HEK293 (cell line): ENCODE data around the gene FOXO4.

Source experiments
- AEBP2 ChIP-seq: fragments of 450-650 bp; formaldehyde crosslinking; IDR thresholded peaks from 2 replicates; pipeline ENCODE4 v1.5.1; 2016; ENCODE audit warnings: missing biosample characterization, missing genetic modification characterization, borderline replicate concordance
- BCL11A ChIP-seq: fragments of 450-650 bp; formaldehyde crosslinking; IDR thresholded peaks from 2 replicates; pipeline ENCODE4 v1.5.1; 2016; ENCODE audit warnings: low read depth, missing biosample characterization, missing genetic modification characterization
- FEZF1 ChIP-seq: fragments of 450-650 bp; formaldehyde crosslinking; IDR thresholded peaks from 2 replicates; pipeline ENCODE4 v1.5.1; 2016; ENCODE audit warnings: missing biosample characterization, missing genetic modification characterization
- HOXC10 ChIP-seq: sonication (generic); formaldehyde crosslinking; IDR thresholded peaks from 2 replicates; pipeline ENCODE4 v1.8.1; 2023; ENCODE audit warnings: mild to moderate bottlenecking, missing genetic modification reagents
- HOXD13 ChIP-seq: sonication (generic); formaldehyde crosslinking; IDR thresholded peaks from 2 replicates; pipeline ENCODE4 v1.8.0; 2022; ENCODE audit warnings: missing genetic modification reagents, borderline replicate concordance
- KLF16 ChIP-seq: fragments of 450-650 bp; formaldehyde crosslinking; IDR thresholded peaks from 2 replicates; pipeline ENCODE4 v1.5.1; 2017; ENCODE audit warnings: missing biosample characterization, missing genetic modification characterization
- KLF17 ChIP-seq: fragments of 450-650 bp; formaldehyde crosslinking; IDR thresholded peaks from 2 replicates; pipeline ENCODE4 v1.5.1; 2016; ENCODE audit warnings: missing biosample characterization, missing genetic modification characterization
- KLF7 ChIP-seq: fragments of 450-650 bp; formaldehyde crosslinking; IDR thresholded peaks from 2 replicates; pipeline ENCODE4 v1.5.1; 2016; ENCODE audit warnings: missing biosample characterization, missing genetic modification characterization, borderline replicate concordance
- SP3 ChIP-seq: fragments of 450-650 bp; formaldehyde crosslinking; IDR thresholded peaks from 2 replicates; pipeline ENCODE4 v1.5.1; 2016; ENCODE audit warnings: missing biosample characterization, missing genetic modification characterization
- YY2 ChIP-seq: fragments of 450-650 bp; formaldehyde crosslinking; IDR thresholded peaks from 2 replicates; pipeline ENCODE4 v1.5.1; 2016; ENCODE audit warnings: missing biosample characterization, missing genetic modification characterization
- ZBTB49 ChIP-seq: fragments of 450-650 bp; formaldehyde crosslinking; IDR thresholded peaks from 2 replicates; pipeline ENCODE4 v1.5.1; 2016; ENCODE audit warnings: missing biosample characterization, missing genetic modification characterization, low read depth
- ZBTB8A ChIP-seq: fragments of 450-650 bp; formaldehyde crosslinking; IDR thresholded peaks from 2 replicates; pipeline ENCODE4 v1.5.1; 2016; ENCODE audit warnings: missing biosample characterization, missing genetic modification characterization
- ZNF174 ChIP-seq: fragments of 450-650 bp; formaldehyde crosslinking; IDR thresholded peaks from 2 replicates; pipeline ENCODE4 v1.5.0; 2017; ENCODE audit warnings: missing biosample characterization, mild to moderate bottlenecking, missing genetic modification characterization
- ZNF18 ChIP-seq: fragments of 450-650 bp; formaldehyde crosslinking; IDR thresholded peaks from 2 replicates; pipeline ENCODE4 v1.5.1; 2016; ENCODE audit warnings: missing biosample characterization, missing genetic modification characterization
- ZNF184 ChIP-seq: fragments of 450-650 bp; IDR thresholded peaks from 2 replicates; pipeline ENCODE4 v1.5.1; 2018; ENCODE audit warnings: missing biosample characterization, mild to moderate bottlenecking, missing genetic modification characterization
- ZNF266 ChIP-seq: fragments of 450-650 bp; formaldehyde crosslinking; IDR thresholded peaks from 2 replicates; pipeline ENCODE4 v1.5.1; 2016; ENCODE audit warnings: missing biosample characterization, missing genetic modification characterization, low read depth
- ZNF280C ChIP-seq: fragments of 450-650 bp; formaldehyde crosslinking; IDR thresholded peaks from 2 replicates; pipeline ENCODE4 v1.5.1; 2016; ENCODE audit warnings: missing biosample characterization, missing genetic modification characterization
- ZNF311 ChIP-seq: fragments of 450-650 bp; formaldehyde crosslinking; IDR thresholded peaks from 2 replicates; pipeline ENCODE4 v1.5.1; 2017; ENCODE audit warnings: missing biosample characterization, missing genetic modification characterization, borderline replicate concordance
- ZNF37A ChIP-seq: fragments of 450-650 bp; IDR thresholded peaks from 2 replicates; pipeline ENCODE4 v1.5.1; 2018; ENCODE audit warnings: missing biosample characterization, missing genetic modification characterization
- ZNF391 ChIP-seq: fragments of 450-650 bp; formaldehyde crosslinking; IDR thresholded peaks from 2 replicates; pipeline ENCODE4 v1.5.1; 2016; ENCODE audit warnings: low read depth, missing biosample characterization, missing genetic modification characterization, borderline replicate concordance
- ZNF416 ChIP-seq: fragments of 450-650 bp; formaldehyde crosslinking; IDR thresholded peaks from 2 replicates; pipeline ENCODE4 v1.5.1; 2016; ENCODE audit warnings: missing biosample characterization, missing genetic modification characterization
- ZNF433 ChIP-seq: fragments of 450-650 bp; formaldehyde crosslinking; IDR thresholded peaks from 2 replicates; pipeline ENCODE4 v1.5.1; 2016; ENCODE audit warnings: missing biosample characterization, missing genetic modification characterization, low read depth
- ZNF692 ChIP-seq: fragments of 450-650 bp; formaldehyde crosslinking; IDR thresholded peaks from 2 replicates; pipeline ENCODE4 v1.5.1; 2016; ENCODE audit warnings: missing biosample characterization, missing genetic modification characterization
- ZNF701 ChIP-seq: fragments of 450-650 bp; formaldehyde crosslinking; IDR thresholded peaks from 2 replicates; pipeline ENCODE4 v1.5.1; 2016; ENCODE audit warnings: missing biosample characterization, missing genetic modification characterization
- ZNF830 ChIP-seq: fragments of 450-650 bp; IDR thresholded peaks from 2 replicates; pipeline ENCODE4 v1.5.0; 2018; ENCODE audit warnings: missing biosample characterization, missing genetic modification characterization, low read depth, mild to moderate bottlenecking, moderate library complexity
- ZSCAN30 ChIP-seq: fragments of 450-650 bp; IDR thresholded peaks from 2 replicates; pipeline ENCODE4 v1.5.1; 2018; ENCODE audit warnings: missing biosample characterization, mild to moderate bottlenecking, missing genetic modification characterization, moderate library complexity
- ZSCAN5A ChIP-seq: fragments of 450-650 bp; formaldehyde crosslinking; IDR thresholded peaks from 2 replicates; pipeline ENCODE4 v1.5.1; 2016; ENCODE audit warnings: missing biosample characterization, missing genetic modification characterization
- ZXDB ChIP-seq: fragments of 450-650 bp; formaldehyde crosslinking; IDR thresholded peaks from 2 replicates; pipeline ENCODE4 v1.5.1; 2016; ENCODE audit warnings: missing biosample characterization, missing genetic modification characterization

FOXO4 gene

GRCh38 chrX:71081330-71082123, 14.1 kb upstream of the FOXO4 start (continued):
- TF ChIP-seq BCL11A (tag by site-specific recombination) (no peak), ZSCAN30 (tag by site-specific recombination) (no peak), KLF7 (tag by site-specific recombination) (no peak), ZNF433 (tag by site-specific recombination) (no peak), ZNF18 (peak; percentile 44; the same call in 1 of the 2 replicates), ZNF692 (no peak), AEBP2 (tag by site-specific recombination) (no peak), ZNF701 (no peak), ZNF266 (tag by site-specific recombination) (no peak), ZSCAN5A (tag by site-specific recombination) (no peak), FEZF1 (tag by site-specific recombination) (peak; percentile 95), ZNF37A (tag by site-specific recombination) (no peak), ZNF416 (tag by site-specific recombination) (no peak), HOXC10 (no peak), HOXD13 (no peak), KLF17 (tag by site-specific recombination) (no peak), ZBTB49 (tag by site-specific recombination) (no peak), KLF16 (no peak), ZNF174 (tag by site-specific recombination) (no peak), YY2 (tag by site-specific recombination) (no peak), ZBTB8A (tag by site-specific recombination) (peak; percentile 47; the same call in 1 of the 2 replicates), ZNF830 (no peak), ZNF280C (tag by site-specific recombination) (no peak), ZXDB (tag by site-specific recombination) (peak; percentile 74), ZNF311 (no peak), ZNF391 (tag by site-specific recombination) (no peak), SP3 (no peak), ZNF184 (tag by site-specific recombination) (no peak; the same call in 1 of the 2 replicates)
